KMS-11 (cell line): ENCODE results near the gene SLC45A3.

Experiments
- H2AFZ ChIP-seq: fragments of 200-600 bp; sonication (generic); 2 replicates; pipeline ENCODE4 v1.6.1; 2016; ENCODE audit warnings: antibody characterized with exemption, mixed run types, low read depth
- H3K27ac ChIP-seq: fragments of 200-600 bp; sonication (generic); 2 replicates; pipeline ENCODE4 v1.6.1; 2016; ENCODE audit warnings: mild to moderate bottlenecking, mixed run types
- H3K27me3 ChIP-seq: fragments of 200-600 bp; sonication (generic); 2 replicates; pipeline ENCODE4 v1.6.1; 2017; ENCODE audit warnings: mild to moderate bottlenecking, low read depth, mixed run types, moderate library complexity; ENCODE audit not compliant: insufficient read depth
- H3K36me3 ChIP-seq: fragments of 200-600 bp; sonication (generic); 2 replicates; pipeline ENCODE4 v1.6.1; 2017; ENCODE audit warnings: mild to moderate bottlenecking, mixed run types; ENCODE audit not compliant: insufficient read depth
- H3K4me1 ChIP-seq: fragments of 200-600 bp; sonication (generic); 2 replicates; pipeline ENCODE4 v1.6.1; 2016; ENCODE audit warnings: mild to moderate bottlenecking, low read depth, mixed run types; ENCODE audit not compliant: poor library complexity, severe bottlenecking
- H3K4me2 ChIP-seq: fragments of 200-600 bp; sonication (generic); 2 replicates; pipeline ENCODE4 v1.7.0; 2016; ENCODE audit warnings: mild to moderate bottlenecking, mixed run types
- H3K4me3 ChIP-seq: fragments of 200-600 bp; sonication (generic); IDR thresholded peaks from 2 replicates; pipeline ENCODE4 v1.6.1; 2017; ENCODE audit warnings: low read depth, low read length, mixed read lengths; ENCODE audit not compliant: insufficient read depth
- H3K79me2 ChIP-seq: fragments of 200-600 bp; sonication (generic); 2 replicates; pipeline ENCODE4 v1.6.1; 2016; ENCODE audit warnings: low read depth, mixed run types; ENCODE audit not compliant: insufficient read depth
- H3K9ac ChIP-seq: fragments of 200-600 bp; sonication (generic); 2 replicates; pipeline ENCODE4 v1.6.1; 2016; ENCODE audit warnings: mild to moderate bottlenecking, mixed run types
- H4K20me1 ChIP-seq: fragments of 200-600 bp; sonication (generic); 2 replicates; pipeline ENCODE4 v1.6.1; 2016; ENCODE audit warnings: mild to moderate bottlenecking, mixed run types; ENCODE audit not compliant: insufficient read depth
- TF ChIP-seq, protein P1 (sequence below): fragments of 200-600 bp; sonication (generic); conservative IDR thresholded peaks from 2 replicates; pipeline ENCODE4 v1.6.1; 2017; ENCODE audit warnings: low read depth, mild to moderate bottlenecking, antibody characterized with exemption, low read length, moderate library complexity, mixed read lengths

Gene SLC45A3

DNA sequence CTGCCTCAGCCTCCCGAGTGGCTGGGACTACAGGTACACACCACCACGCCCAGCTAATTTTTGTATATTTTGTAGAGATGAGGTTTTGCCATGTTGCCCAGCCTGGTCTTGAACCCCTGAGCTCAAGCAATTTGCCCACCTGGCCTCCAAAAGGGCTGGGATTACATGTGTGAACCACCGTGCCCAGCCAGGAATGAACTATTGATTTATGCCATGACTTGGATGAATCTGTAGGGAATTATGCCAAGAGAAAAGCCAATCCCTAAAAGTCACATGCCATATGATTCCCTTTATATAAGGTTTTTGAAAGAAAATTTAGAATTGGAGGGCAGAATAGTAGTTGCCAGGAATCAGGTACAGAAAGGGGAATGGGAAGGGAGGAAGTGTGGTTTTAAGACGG, 19.1 kb upstream of the SLC45A3 start:
- Histone ChIP-seq H3K27me3 (no peaks in the 10 kb centered on the region), H3K79me2 (no peaks in the 10 kb centered on the region), H3K4me3 (no peak overlapping the region), H3K36me3 (no peaks in the 10 kb centered on the region), H2AFZ (no peak overlapping the region), H3K9ac (no peak overlapping the region), H4K20me1 (no peaks in the 10 kb centered on the region), H3K4me1 (no peaks in the 10 kb centered on the region), H3K27ac (no peak overlapping the region), H3K4me2 (no peak overlapping the region)
- TF ChIP-seq, protein P1, sequence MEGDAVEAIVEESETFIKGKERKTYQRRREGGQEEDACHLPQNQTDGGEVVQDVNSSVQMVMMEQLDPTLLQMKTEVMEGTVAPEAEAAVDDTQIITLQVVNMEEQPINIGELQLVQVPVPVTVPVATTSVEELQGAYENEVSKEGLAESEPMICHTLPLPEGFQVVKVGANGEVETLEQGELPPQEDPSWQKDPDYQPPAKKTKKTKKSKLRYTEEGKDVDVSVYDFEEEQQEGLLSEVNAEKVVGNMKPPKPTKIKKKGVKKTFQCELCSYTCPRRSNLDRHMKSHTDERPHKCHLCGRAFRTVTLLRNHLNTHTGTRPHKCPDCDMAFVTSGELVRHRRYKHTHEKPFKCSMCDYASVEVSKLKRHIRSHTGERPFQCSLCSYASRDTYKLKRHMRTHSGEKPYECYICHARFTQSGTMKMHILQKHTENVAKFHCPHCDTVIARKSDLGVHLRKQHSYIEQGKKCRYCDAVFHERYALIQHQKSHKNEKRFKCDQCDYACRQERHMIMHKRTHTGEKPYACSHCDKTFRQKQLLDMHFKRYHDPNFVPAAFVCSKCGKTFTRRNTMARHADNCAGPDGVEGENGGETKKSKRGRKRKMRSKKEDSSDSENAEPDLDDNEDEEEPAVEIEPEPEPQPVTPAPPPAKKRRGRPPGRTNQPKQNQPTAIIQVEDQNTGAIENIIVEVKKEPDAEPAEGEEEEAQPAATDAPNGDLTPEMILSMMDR, result no peak

DNA sequence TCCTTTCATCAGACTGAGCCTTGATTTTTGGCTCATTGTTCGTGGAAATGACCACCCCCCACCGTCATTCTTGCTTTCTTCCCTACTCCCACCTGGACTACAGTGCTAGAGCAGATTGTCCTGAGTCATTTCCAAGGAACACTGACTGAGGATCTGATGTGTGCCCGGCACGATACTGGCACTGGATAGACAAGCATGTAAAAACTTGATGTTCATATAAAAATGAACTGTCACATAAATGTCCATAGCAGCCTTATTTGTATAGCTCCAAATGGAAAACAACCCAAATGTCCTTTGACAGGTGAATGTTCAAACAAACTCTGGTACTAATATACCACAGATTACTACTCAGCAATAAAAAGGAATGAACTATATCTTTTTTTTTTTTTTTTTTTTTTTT, 18.6 kb upstream of the SLC45A3 start:
- no peak overlapping the region for H2AFZ ChIP-seq
- no peaks in the 10 kb centered on the region for H3K4me1 ChIP-seq
- H3K9ac ChIP-seq, result no peak overlapping the region
- H3K79me2 ChIP-seq, result no peaks in the 10 kb centered on the region
- H3K27me3 ChIP-seq, result no peaks in the 10 kb centered on the region; the same call in 1 of the 2 replicates
- no peak overlapping the region for H3K4me3 ChIP-seq
- TF ChIP-seq, protein P1, result no peak
- no peak overlapping the region for H3K4me2 ChIP-seq
- H4K20me1 ChIP-seq, result no peaks in the 10 kb centered on the region
- no peak overlapping the region for H3K27ac ChIP-seq
- H3K36me3 ChIP-seq, result no peaks in the 10 kb centered on the region

DNA sequence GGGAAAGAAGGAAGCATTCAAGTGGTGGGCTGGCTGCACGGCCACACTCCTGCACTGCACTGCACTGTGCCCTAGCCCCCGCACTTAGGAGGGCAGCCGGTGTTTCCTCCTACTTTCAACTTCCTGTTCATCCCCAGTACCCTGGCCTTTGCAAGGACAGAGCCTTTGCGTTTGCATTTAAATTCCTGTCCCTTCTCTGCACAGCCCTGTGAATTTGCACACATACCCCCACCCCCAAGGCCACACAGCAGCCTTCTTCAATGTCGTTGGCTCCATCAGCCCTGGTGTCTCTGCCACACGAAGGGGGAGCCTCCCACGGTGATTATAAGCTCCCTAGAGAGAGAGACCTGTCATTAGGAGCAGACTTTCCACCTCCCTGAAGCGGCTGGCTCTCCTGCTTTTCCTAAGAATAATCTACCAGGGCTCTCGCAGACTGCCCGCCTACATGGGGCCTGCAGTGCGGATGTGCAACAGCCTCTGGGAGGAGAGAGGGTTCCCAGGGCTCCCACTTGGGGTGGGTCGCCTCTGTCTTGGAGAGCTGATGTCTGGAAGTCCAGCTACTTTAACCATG, 13.2 kb upstream of the SLC45A3 start:
- H3K4me2 ChIP-seq, result no peak overlapping the region
- TF ChIP-seq, protein P1, result no peak
- no peaks in the 10 kb centered on the region for H3K79me2 ChIP-seq
- no peak overlapping the region for H3K9ac ChIP-seq
- no peak overlapping the region for H2AFZ ChIP-seq
- no peaks in the 10 kb centered on the region for H4K20me1 ChIP-seq
- no peaks in the 10 kb centered on the region; the same call in 1 of the 2 replicates for H3K27me3 ChIP-seq
- no peak overlapping the region for H3K4me3 ChIP-seq
- H3K36me3 ChIP-seq, result no peaks in the 10 kb centered on the region
- H3K27ac ChIP-seq, result no peak overlapping the region
- H3K4me1 ChIP-seq, result no peaks in the 10 kb centered on the region

DNA sequence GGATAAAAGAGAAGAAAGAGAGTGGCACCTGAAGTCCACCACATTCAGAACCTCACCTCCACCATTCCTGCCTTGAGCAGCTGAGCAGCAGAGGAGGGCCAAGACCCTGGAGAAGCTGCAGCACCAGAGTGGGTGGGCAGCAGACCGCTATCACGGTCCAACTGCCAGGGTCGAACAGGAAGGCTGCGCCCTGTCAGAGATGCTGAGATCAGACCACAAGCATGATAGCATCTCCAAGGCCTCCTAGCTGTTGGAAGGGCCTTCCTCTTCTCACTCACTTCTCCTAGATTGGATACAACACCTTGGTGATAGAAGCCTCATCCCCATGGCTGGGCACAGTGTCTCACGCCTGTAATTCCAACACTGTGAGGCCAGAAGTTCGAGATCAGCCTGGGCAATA, 12.1 kb upstream of the SLC45A3 start:
- Histone ChIP-seq H3K79me2 (no peaks in the 10 kb centered on the region), H4K20me1 (no peaks in the 10 kb centered on the region), H3K27me3 (no peaks in the 10 kb centered on the region; the same call in 1 of the 2 replicates), H2AFZ (no peak overlapping the region), H3K36me3 (no peaks in the 10 kb centered on the region), H3K27ac (no peak overlapping the region), H3K9ac (no peak overlapping the region), H3K4me1 (no peaks in the 10 kb centered on the region), H3K4me3 (no peak overlapping the region), H3K4me2 (no peak overlapping the region)
- TF ChIP-seq, protein P1, result no peak
